HK-2 (cell line): ENCODE measurements around the gene PHYHD1.

ENCODE experiments used
- DNase-seq: peaks from one replicate; pipeline ENCODE4 v3.0.0-alpha.2; 2018; ENCODE audit not compliant: unreplicated experiment

Gene PHYHD1

GRCh38 chr9:128920381-128921058 is at the start of gene PHYHD1:
Gene PHYHD1 (plus strand): TSS chr9:128920982. CDS start chr9:128922324, 1,342 bp downstream.
- DNase-seq: no peak

GRCh38 chr9:128877852-128878251 is 42.9 kb upstream of the PHYHD1 start:
- no peak for DNase-seq

- peak; percentile 97 for DNase-seq
These were observed 38.7 kb upstream of the PHYHD1 start, which contains the start of the genes KYAT1 and LRRC8A for GRCh38 chr9:128881884-128882676. Gene KYAT1 (minus strand): TSS chr9:128881950. CDS start chr9:128845405, 36,545 bp downstream. Gene LRRC8A (plus strand): TSS chr9:128882133. CDS start chr9:128907165, 25,032 bp downstream.

- DNase-seq: peak; percentile 44
These were observed 37.8 kb upstream of the PHYHD1 start for GRCh38 chr9:128882677-128883603.

GRCh38 chr9:128884164-128884563 is 36.6 kb upstream of the PHYHD1 start:
- DNase-seq: no peak

- DNase-seq: no peak
These were observed 35.4 kb upstream of the PHYHD1 start for GRCh38 chr9:128885376-128885775.

- no peak for DNase-seq
These were observed 35.0 kb upstream of the PHYHD1 start for GRCh38 chr9:128885798-128886197.

GRCh38 chr9:128886211-128886891 is 34.4 kb upstream of the PHYHD1 start:
- DNase-seq: no peak

- no peak for DNase-seq
These were observed 33.7 kb upstream of the PHYHD1 start for GRCh38 chr9:128887049-128887448.

- no peak for DNase-seq
These were observed 32.9 kb upstream of the PHYHD1 start for GRCh38 chr9:128887914-128888350.

GRCh38 chr9:128891321-128892220 is 29.2 kb upstream of the PHYHD1 start:
- DNase-seq: no peak

GRCh38 chr9:128892221-128892921 is 28.4 kb upstream of the PHYHD1 start:
- peak; percentile 87 for DNase-seq

- DNase-seq: no peak
These were observed 27.4 kb upstream of the PHYHD1 start for GRCh38 chr9:128893354-128893753.

- DNase-seq: no peak
These were observed 26.0 kb upstream of the PHYHD1 start for GRCh38 chr9:128894764-128895163.

GRCh38 chr9:128895556-128895955 is 25.2 kb upstream of the PHYHD1 start:
- no peak for DNase-seq

GRCh38 chr9:128898382-128898781 is 22.4 kb upstream of the PHYHD1 start:
- no peak for DNase-seq

- no peak for DNase-seq
These were observed 21.8 kb upstream of the PHYHD1 start for GRCh38 chr9:128898845-128899565.

- DNase-seq: peak; percentile 48
These were observed 21.0 kb upstream of the PHYHD1 start for GRCh38 chr9:128899566-128900322.
